ENCODE measurements around the gene KCNQ5. TPM values are rescaled to one million over a fixed set of nuclear protein-coding genes. Genes with fewer than 3 reads are reported as not detected.

KCNQ5 gene
- total RNA-seq, 1 experiment from 2014 or later, result 0.07 TPM

GRCh38 chr6:72930556-72931132, 308.8 kb downstream of the KCNQ5 start:
- H4K20me1 ChIP-seq (ENCODE audit: control insufficient read depth, insufficient read depth, insufficient read length), result no peaks in the 10 kb centered on the region
- no peak overlapping the region for H3K18ac ChIP-seq (ENCODE audit: insufficient read length, low read depth, low read length)
- no peak for TF ChIP-seq CTCF (conservative IDR thresholded peaks at IDR 0.05)

More at GRCh38 chr6:72930556-72931132, 308.8 kb downstream of the KCNQ5 start:
- Histone ChIP-seq H4K5ac (ENCODE audit: insufficient read length, low read depth, low read length) (no peak overlapping the region), H3K79me1 (ENCODE audit: insufficient read depth, low read depth, low read length, poor library complexity, severe bottlenecking) (no peaks in the 10 kb centered on the region), H3T11ph (ENCODE audit: low read length) (no peak overlapping the region), H3K23ac (ENCODE audit: insufficient read length, low read depth, low read length) (no peak overlapping the region), H2BK20ac (ENCODE audit: low read depth, low read length, poor library complexity, severe bottlenecking) (no peak overlapping the region), H3K4me1 (ENCODE audit: insufficient read depth, low read length) (no peaks in the 10 kb centered on the region), H4K8ac (replicated peaks; ENCODE audit: insufficient read length, low read depth, low read length) (no peak overlapping the region), H2BK5ac (ENCODE audit: insufficient read length, low read length) (no peak overlapping the region), H3K9ac (ENCODE audit: extremely low read depth, insufficient read length, low read length) (no peak overlapping the region), H3K9me3 (ENCODE audit: control insufficient read depth, low read depth, low read length) (no peaks in the 10 kb centered on the region), H3K4me2 (ENCODE audit: insufficient read depth, insufficient read length, low read length) (no peak overlapping the region), H3K27ac (ENCODE audit: insufficient read length, low read depth, low read length) (no peak overlapping the region), H3K4ac (ENCODE audit: low read depth, low read length) (no peak overlapping the region), H3K27me3 (ENCODE audit: insufficient read depth, low read length) (no peaks in the 10 kb centered on the region), H3K23me2 (ENCODE audit: insufficient read length, low read depth, low read length, poor library complexity, severe bottlenecking) (no peaks in the 10 kb centered on the region), H2AFZ (ENCODE audit: low read length) (no peak overlapping the region), H2BK15ac (ENCODE audit: low read depth, low read length) (no peak overlapping the region), H3K14ac (ENCODE audit: insufficient read depth, low read length) (no peak overlapping the region), H2BK12ac (ENCODE audit: insufficient read length, low read depth, low read length) (no peak overlapping the region), H4K91ac (ENCODE audit: insufficient read length, low read depth, low read length) (no peak overlapping the region), H3K79me2 (ENCODE audit: insufficient read depth, low read length) (no peaks in the 10 kb centered on the region), H3K56ac (ENCODE audit: insufficient read length, low read depth, low read length) (no peak overlapping the region), H2AK5ac (ENCODE audit: insufficient read length, low read length) (no peak overlapping the region), H2BK120ac (ENCODE audit: low read depth, low read length, poor library complexity, severe bottlenecking) (no peak overlapping the region)
- Mint-ChIP-seq H3K4me1 (peaks cover 10% of the 10 kb centered on the region in 2 experiments), H3K4me3 (no peak overlapping the region), H3K36me3 (ENCODE audit: insufficient read depth in 1 of 3, low read depth in 3 of 3) (no peaks in the 10 kb centered on the region), H3K27ac (no peak overlapping the region), H3K27me3 (ENCODE audit: low read depth) (no peaks in the 10 kb centered on the region), H3K9me3 (no peaks in the 10 kb centered on the region)
- no peak for DNase-seq
- WGBS (ENCODE audit: extremely low coverage, insufficient read length, low lambda C conversion rate), result no CpG with 5 or more reads among the region's 5 CpGs

All from H9 (cell line).